Measurements from ENCODE around the gene TJP3. TPM values are rescaled to one million over a fixed set of nuclear protein-coding genes. Genes with fewer than 3 reads are reported as not detected.

Gene TJP3
- total and polyA plus RNA-seq, 10 of the 15 experiments (the other 5 are each of a cell fraction or from before 2014, with no cell fraction given) = 0.04 to 1.2 (median 0.29) TPM; not detected in 6

- Histone ChIP-seq H3K4me1 (ENCODE audit: control insufficient read depth, insufficient read depth, low read length) (no peaks in the 10 kb centered on the region), H3K36me3 (ENCODE audit: control insufficient read depth in 2 of 2, insufficient read depth in 2 of 2, low read length in 1 of 2) (no peaks in the 10 kb centered on the region; a peak in 1 of 4 replicates), H3K27me3 (replicated peaks in 1 of 2; ENCODE audit: control insufficient read depth in 2 of 2, insufficient read depth in 2 of 2, low read length in 1 of 2) (no peaks in the 10 kb centered on the region; a peak in 1 of 4 replicates), H2AFZ (ENCODE audit: control insufficient read depth, low read depth, low read length) (no peak within 1 kb of the TSS), H3K4me2 (ENCODE audit: control insufficient read depth, insufficient read depth) (peak within 1 kb of the TSS; percentile 33), H3K27ac (ENCODE audit: control insufficient read depth, insufficient read depth) (no peak within 1 kb of the TSS), H3K4me3 (peak within 1 kb of the TSS; percentile 11; the same call in 1 of the 2 replicates), H4K20me1 (ENCODE audit: control insufficient read depth, insufficient read depth) (no peaks in the 10 kb centered on the region), H3K9me3 (replicated peaks; ENCODE audit: control insufficient read depth, insufficient read depth, low read length) (no peaks in the 10 kb centered on the region; the same call in 2 of the 3 replicates), H3K9ac (ENCODE audit: control insufficient read depth, insufficient read depth, low read length) (no peak within 1 kb of the TSS), H3K79me2 (ENCODE audit: control insufficient read depth, insufficient read depth, low read length) (no peaks in the 10 kb centered on the region)
- ChIA-PET SMC1A (ENCODE audit: uncharacterized antibody, unreplicated experiment) (no interaction called here), RAD21 (ENCODE audit: unreplicated experiment) (no interaction called here), CTCF (no interaction called here), POLR2A (no interaction called here)
- DNase-seq (ENCODE audit: low read depth, low spot score) (no peak), FAIRE-seq (no peak), ATAC-seq (no peak; the same call in 2 of the 3 replicates)
- TF ChIP-seq KLF5 (IDR thresholded peaks at IDR 0.05; ENCODE audit: partially characterized antibody) = no peak
- TF ChIP-seq, protein P1, sequence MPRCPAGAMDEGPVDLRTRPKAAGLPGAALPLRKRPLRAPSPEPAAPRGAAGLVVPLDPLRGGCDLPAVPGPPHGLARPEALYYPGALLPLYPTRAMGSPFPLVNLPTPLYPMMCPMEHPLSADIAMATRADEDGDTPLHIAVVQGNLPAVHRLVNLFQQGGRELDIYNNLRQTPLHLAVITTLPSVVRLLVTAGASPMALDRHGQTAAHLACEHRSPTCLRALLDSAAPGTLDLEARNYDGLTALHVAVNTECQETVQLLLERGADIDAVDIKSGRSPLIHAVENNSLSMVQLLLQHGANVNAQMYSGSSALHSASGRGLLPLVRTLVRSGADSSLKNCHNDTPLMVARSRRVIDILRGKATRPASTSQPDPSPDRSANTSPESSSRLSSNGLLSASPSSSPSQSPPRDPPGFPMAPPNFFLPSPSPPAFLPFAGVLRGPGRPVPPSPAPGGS (IDR thresholded peaks at IDR 0.05; ENCODE audit: borderline replicate concordance, insufficient read depth, low read depth, low read length, poor library complexity, severe bottlenecking) = no peak
- peak; percentile 87 for TF ChIP-seq HDAC6 (IDR thresholded peaks at IDR 0.05; ENCODE audit: unreplicated experiment)
- TF ChIP-seq SP1 (IDR thresholded peaks at IDR 0.05; ENCODE audit: low read depth, low read length) = no peak
- in situ Hi-C loops (cut with MboI) (no loop called here), intact Hi-C loops (cut with micrococcal nuclease; ENCODE audit: unreplicated experiment) (no loop called here)
- 20% methylated on average over 29 of the region's 101 CpGs for WGBS (ENCODE audit: insufficient coverage, insufficient replicate concordance, low lambda C conversion rate, missing lambda C conversion rate)
- BruUV-seq (replicated peaks) = no TSS peak
Observed at GRCh38 chr19:3785938-3786824, 78.0 kb downstream of the TJP3 start, which contains the start of gene MATK. Gene MATK, minus strand, starts transcription at chr19:3786381. Its CDS starts 1,246 bp downstream, at chr19:3785135.

Measured in GM12878 (cell line).